Inflammatory macrophage (primary cell): ENCODE results near the gene ZBTB26.

Source experiments
- DNase-seq, 2 donors: peaks; one replicate each; pipeline ENCODE4 v3.0.0-alpha.2; 2020 to 2022
- total RNA-seq, 18 experiments: gene quantifications; one replicate each; lab custom pipeline; 2026; ENCODE audit warnings: mixed read lengths in 6 of 18, inconsistent platforms in 2 of 18; lab: John Stamatoyannopoulos, UW

Gene ZBTB26
- total RNA-seq, result 1.8 to 12.3 (median 5.7) reads per million in 18 experiments

GRCh38 chr9:122931226-122932121 is at the start of gene ZBTB26:
ZBTB26 (minus strand) TSS chr9:122931512; CDS start chr9:122919934, 11,578 bp downstream.
- peak; percentile 95 for DNase-seq

GRCh38 chr9:122978601-122979000 is 47.3 kb upstream of the ZBTB26 start:
- DNase-seq, result no peak

- no peak for DNase-seq
Measured at GRCh38 chr9:122975196-122975595, 43.9 kb upstream of the ZBTB26 start.

GRCh38 chr9:122961139-122961538 is 29.8 kb upstream of the ZBTB26 start:
- no peak for DNase-seq

- DNase-seq, result no peak
Measured at GRCh38 chr9:122955961-122956360, 24.6 kb upstream of the ZBTB26 start.

- no peak for DNase-seq
Measured at GRCh38 chr9:122954253-122954691, 23.0 kb upstream of the ZBTB26 start.

GRCh38 chr9:122951056-122951455 is 19.7 kb upstream of the ZBTB26 start:
- DNase-seq, result no peak

GRCh38 chr9:122950263-122950662 is 19.0 kb upstream of the ZBTB26 start:
- no peak for DNase-seq

GRCh38 chr9:122949696-122950095 is 18.4 kb upstream of the ZBTB26 start:
- DNase-seq, result no peak

- no peak for DNase-seq
Measured at GRCh38 chr9:122948313-122948712, 17.0 kb upstream of the ZBTB26 start.

GRCh38 chr9:122946461-122947005 is 15.2 kb upstream of the ZBTB26 start:
- no peak for DNase-seq

GRCh38 chr9:122944960-122945888 is 13.9 kb upstream of the ZBTB26 start:
- DNase-seq, result no peak

- peak in 1 of 2 donors; percentile 15 for DNase-seq
Measured at GRCh38 chr9:122941582-122942234, 10.4 kb upstream of the ZBTB26 start.

- DNase-seq, result peak; percentile 98 to 99
Measured at GRCh38 chr9:122940749-122941581, 9.7 kb upstream of the ZBTB26 start, which contains the start of gene RABGAP1. RABGAP1 (plus strand) TSS chr9:122941020; CDS start chr9:122957060, 16,040 bp downstream.

GRCh38 chr9:122940454-122940748 is 9.1 kb upstream of the ZBTB26 start:
- DNase-seq, result no peak

- DNase-seq, result peak; percentile 44 to 77
Measured at GRCh38 chr9:122939601-122940000, 8.3 kb upstream of the ZBTB26 start.

GRCh38 chr9:122936883-122937282 is 5.6 kb upstream of the ZBTB26 start:
- DNase-seq, result no peak

- DNase-seq, result no peak
Measured at GRCh38 chr9:122936464-122936863, 5.2 kb upstream of the ZBTB26 start.

- DNase-seq, result peak in 1 of 2 donors; percentile 33
Measured at GRCh38 chr9:122930541-122931225, 629 bp downstream of the ZBTB26 start.

- DNase-seq, result peak; percentile 62 to 67
Measured at GRCh38 chr9:122929796-122930354, 1.4 kb downstream of the ZBTB26 start.
